Left lung (tissue), 10 donors: ENCODE results near the gene MEOX2. TPM values are rescaled to one million over a fixed set of nuclear protein-coding genes. Genes with fewer than 3 reads are reported as not detected.

Source experiments
- ATAC-seq: fragments of 200-7000 bp; cut with Tn5 transposase; one replicate; pipeline ENCODE4 v1.9.1; 2020; ENCODE audit warnings: moderate library complexity
- DNase-seq, 4 donors: peaks; one replicate each; pipeline ENCODE4 v3.0.0-alpha.2; 2013 to 2020
- H3K27ac ChIP-seq, 2 donors: fragments of 200-600 bp; sonication (generic) in 1 of 2; one replicate each; pipeline versions ENCODE4 v1.5.0 to v1.8.0; 2020 to 2021
- H3K27me3 ChIP-seq, 2 donors: fragments of 200-600 bp; sonication (generic) in 1 of 2; one replicate each; pipeline versions ENCODE4 v1.5.0 to v1.8.0; 2020 to 2021
- H3K36me3 ChIP-seq, 2 donors: fragments of 200-600 bp; sonication (generic) in 1 of 2; one replicate each; pipeline versions ENCODE4 v1.5.0 to v1.8.0; 2020 to 2021
- H3K4me1 ChIP-seq, 2 donors: fragments of 200-600 bp; one replicate each; pipeline ENCODE4 v1.8.0; 2021
- H3K4me3 ChIP-seq, 2 donors: fragments of 200-600 bp; sonication (generic) in 1 of 2; one replicate each; pipeline versions ENCODE4 v1.5.0 to v1.8.0; 2020 to 2021; ENCODE audit warnings: mild to moderate bottlenecking in 1 of 2
- H3K9me3 ChIP-seq, 2 donors: fragments of 200-600 bp; sonication (generic) in 1 of 2; one replicate each; pipeline versions ENCODE4 v1.5.0 to v1.8.0; 2020 to 2021
- intact Hi-C, 2 donors: fragments of 100-400 bp; cut with DNase I; formaldehyde crosslinking; loops; one replicate each; pipeline versions ENCODE4 v1.11.2 to v1.14.2; 2022
- polyA plus RNA-seq, 6 donors: library from polyadenylated mRNA; unstranded; fragments of 120-200 nt; gene quantifications; one replicate each; pipeline ENCODE4 v1.2.1, GENCODE V29; 2013; ENCODE audit not compliant: insufficient read length in 6 of 6
- total RNA-seq, 2 donors: library from RNA; stranded (reverse); fragmentation: NEBNext Ultra II Directional; extraction: Animal tissue kit (Norgen Biotek cat#: 25700); gene quantifications; one replicate each; pipeline ENCODE4 v1.2.1, GENCODE V29; 2021
- TF ChIP-seq, protein P1 (sequence below), 2 donors: fragments of 200-600 bp; sonication (generic) in 1 of 2; IDR thresholded peaks; one replicate each; pipeline versions ENCODE4 v1.5.0 to v1.8.0; 2021; ENCODE audit warnings: antibody characterized with exemption in 2 of 2
- donor health status: DM: no; HTN: yes; CAD: no.
- donor health status: DM: no; HTN: no; CAD: no.

The MEOX2 gene
- total and polyA plus RNA-seq, 8 donors = 25.2 to 224 (median 174) TPM

DNA sequence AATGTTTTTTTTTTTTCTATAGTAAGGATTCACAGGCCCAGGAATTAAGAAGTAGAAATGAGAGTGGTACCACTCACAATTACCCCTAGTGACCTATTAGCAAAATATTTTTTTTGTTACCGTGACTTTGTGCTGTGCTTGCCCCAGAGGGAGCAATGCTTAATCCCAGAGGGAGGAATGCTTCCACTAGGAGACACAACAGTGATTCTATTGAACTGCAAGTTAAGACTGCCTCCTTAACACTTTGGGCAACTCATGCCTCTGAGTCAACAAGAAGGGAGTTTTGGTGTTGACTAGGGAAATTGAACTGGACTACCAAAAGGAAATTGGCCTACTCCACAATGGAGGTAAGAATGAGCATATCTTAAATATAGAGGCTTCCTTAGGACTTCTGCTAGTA, 17.2 kb upstream of the MEOX2 start:
- Histone ChIP-seq H3K4me3 (no peak overlapping the region), H3K9me3 (no peaks in the 10 kb centered on the region), H3K36me3 (no peaks in the 10 kb centered on the region), H3K27me3 (no peaks in the 10 kb centered on the region), H3K4me1 (no peaks in the 10 kb centered on the region), H3K27ac (no peak overlapping the region)
- TF ChIP-seq, protein P1, sequence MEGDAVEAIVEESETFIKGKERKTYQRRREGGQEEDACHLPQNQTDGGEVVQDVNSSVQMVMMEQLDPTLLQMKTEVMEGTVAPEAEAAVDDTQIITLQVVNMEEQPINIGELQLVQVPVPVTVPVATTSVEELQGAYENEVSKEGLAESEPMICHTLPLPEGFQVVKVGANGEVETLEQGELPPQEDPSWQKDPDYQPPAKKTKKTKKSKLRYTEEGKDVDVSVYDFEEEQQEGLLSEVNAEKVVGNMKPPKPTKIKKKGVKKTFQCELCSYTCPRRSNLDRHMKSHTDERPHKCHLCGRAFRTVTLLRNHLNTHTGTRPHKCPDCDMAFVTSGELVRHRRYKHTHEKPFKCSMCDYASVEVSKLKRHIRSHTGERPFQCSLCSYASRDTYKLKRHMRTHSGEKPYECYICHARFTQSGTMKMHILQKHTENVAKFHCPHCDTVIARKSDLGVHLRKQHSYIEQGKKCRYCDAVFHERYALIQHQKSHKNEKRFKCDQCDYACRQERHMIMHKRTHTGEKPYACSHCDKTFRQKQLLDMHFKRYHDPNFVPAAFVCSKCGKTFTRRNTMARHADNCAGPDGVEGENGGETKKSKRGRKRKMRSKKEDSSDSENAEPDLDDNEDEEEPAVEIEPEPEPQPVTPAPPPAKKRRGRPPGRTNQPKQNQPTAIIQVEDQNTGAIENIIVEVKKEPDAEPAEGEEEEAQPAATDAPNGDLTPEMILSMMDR (IDR thresholded peaks at IDR 0.05) = no peak
- intact Hi-C loops = no loop called here
- DNase-seq = no peak
- ATAC-seq = no peak

DNA sequence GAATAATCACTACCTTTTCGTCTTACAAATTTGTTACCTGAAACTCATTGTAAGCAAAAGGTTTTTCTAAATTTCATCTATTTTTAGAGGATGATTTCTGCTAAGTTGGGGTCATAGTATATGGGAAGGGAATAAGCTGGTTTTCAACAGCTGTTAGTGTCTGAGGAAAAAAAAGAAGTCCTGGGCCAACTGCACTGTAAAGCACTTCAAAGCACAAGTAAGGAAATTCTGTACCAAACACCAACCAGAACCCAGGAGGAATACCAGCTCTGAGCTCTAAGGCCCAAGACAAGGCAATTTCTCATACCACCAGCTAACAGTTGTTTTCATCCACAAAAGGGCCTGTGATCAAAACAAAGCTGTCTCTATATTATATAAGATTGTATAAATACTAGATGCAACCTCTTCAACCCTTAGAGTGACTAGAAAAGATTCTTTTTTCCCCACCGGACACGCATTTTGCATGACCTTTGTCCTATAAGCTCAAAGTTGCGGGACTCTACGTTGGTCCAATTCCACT, 6.1 kb upstream of the MEOX2 start:
- TF ChIP-seq, protein P1 (IDR thresholded peaks at IDR 0.05) = no peak
- Histone ChIP-seq H3K27me3 (peaks cover 12 to 28% of the 10 kb centered on the region in 2 donors), H3K36me3 (no peaks in the 10 kb centered on the region), H3K27ac (no peak overlapping the region), H3K4me1 (no peaks in the 10 kb centered on the region), H3K4me3 (no peak overlapping the region), H3K9me3 (no peaks in the 10 kb centered on the region)
- DNase-seq (no peak), ATAC-seq (no peak)
- intact Hi-C loops = no loop called here

DNA sequence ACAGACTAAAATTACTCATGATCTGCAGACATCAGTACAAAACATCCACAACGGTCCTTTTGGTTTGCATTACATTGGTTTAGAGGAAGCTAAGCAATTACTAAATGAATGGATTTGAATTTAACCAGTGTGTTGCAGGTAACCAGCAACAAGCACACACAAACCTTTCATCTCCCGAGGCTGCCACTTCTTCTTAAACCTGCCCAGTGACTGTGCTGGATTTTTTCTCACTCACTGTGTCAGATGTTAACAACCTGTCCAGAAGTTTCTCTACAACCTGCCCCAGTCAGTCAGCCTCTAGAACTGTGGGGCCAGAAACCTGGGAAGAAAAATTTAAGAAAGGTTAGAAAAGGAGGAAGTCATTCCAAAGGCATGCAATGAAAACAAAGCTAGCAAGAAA, 2.4 kb upstream of the MEOX2 start:
- intact Hi-C loops = no loop called here
- Histone ChIP-seq H3K4me3 (no peak overlapping the region), H3K36me3 (no peaks in the 10 kb centered on the region), H3K27ac (no peak overlapping the region), H3K4me1 (no peaks in the 10 kb centered on the region), H3K27me3 (peaks cover 44 to 65% of the 10 kb centered on the region in 2 donors), H3K9me3 (no peaks in the 10 kb centered on the region)
- DNase-seq = no peak
- ATAC-seq = no peak
- TF ChIP-seq, protein P1 (IDR thresholded peaks at IDR 0.05) = no peak

DNA sequence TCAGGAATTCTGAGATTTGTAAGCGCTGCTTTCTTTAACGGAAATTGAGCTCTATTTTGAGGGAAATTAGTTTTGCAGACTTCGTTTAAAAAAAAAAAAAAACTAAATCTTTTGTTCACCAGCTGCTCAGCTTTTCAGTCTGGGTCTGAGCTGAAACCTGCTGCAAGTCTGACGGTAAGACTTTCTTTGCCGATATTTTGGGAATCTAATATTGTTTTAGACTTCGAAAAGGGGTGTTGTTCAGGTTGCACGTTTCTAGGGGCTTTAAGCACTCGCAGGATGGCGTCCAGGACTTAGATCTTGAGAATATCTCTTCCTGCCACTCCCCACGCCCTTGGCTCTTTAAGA, 1.8 kb upstream of the MEOX2 start:
- no peaks in the 10 kb centered on the region for H3K36me3 ChIP-seq
- H3K9me3 ChIP-seq = no peaks in the 10 kb centered on the region
- no peak for ATAC-seq
- intact Hi-C loops = no loop called here
- DNase-seq = no peak
- H3K27me3 ChIP-seq = peaks cover 44 to 70% of the 10 kb centered on the region in 2 donors
- H3K4me3 ChIP-seq = peak overlapping the region in 1 of 2 donors; percentile 31
- no peak overlapping the region for H3K27ac ChIP-seq
- TF ChIP-seq, protein P1 (IDR thresholded peaks at IDR 0.05) = no peak
- H3K4me1 ChIP-seq = no peaks in the 10 kb centered on the region

DNA sequence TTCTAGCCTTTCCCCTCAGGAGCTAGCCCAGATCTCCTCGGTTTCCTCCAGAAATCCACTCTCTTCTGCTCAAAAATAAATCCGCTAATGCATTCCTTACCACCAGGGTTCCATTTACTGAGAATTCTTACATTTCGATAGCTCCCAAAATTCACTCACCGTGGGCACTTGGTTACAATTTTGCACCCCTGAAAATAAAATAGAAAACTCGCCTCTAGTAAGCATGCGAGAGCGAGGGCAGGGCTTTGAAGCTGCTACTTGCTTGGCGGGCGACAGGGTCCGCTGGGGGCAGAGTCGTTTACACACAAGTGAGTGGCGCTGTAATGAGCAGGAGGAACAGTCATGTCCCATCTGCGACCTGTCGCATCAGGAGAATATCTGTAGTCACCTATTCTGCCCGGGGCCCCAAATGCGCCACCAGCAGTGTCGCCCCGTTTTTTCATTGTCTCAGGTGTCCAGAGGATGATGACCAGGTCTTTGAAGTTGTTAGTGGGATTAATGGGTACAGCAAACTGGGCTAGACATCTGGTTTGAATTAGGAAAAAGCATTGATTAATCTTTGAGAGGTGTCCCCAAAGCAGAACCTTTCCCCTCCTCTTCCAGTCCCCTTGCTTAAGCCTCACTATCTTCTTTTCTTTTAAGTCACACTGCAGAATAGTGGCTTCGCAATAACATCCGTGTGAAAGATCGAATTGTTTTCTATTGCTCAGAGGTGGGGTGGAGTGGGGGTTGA, 1.2 kb upstream of the MEOX2 start:
- Histone ChIP-seq H3K36me3 (no peaks in the 10 kb centered on the region), H3K4me1 (no peaks in the 10 kb centered on the region), H3K9me3 (no peaks in the 10 kb centered on the region), H3K4me3 (peak overlapping the region; percentile 31 to 36), H3K27ac (peak overlapping the region; percentile 13 to 82), H3K27me3 (peaks cover 44 to 76% of the 10 kb centered on the region in 2 donors)
- intact Hi-C loops = no loop called here
- ATAC-seq = no peak
- TF ChIP-seq, protein P1 (IDR thresholded peaks at IDR 0.05) = no peak
- DNase-seq = peak in 1 of 4 donors; percentile 34
